NCI-H524 (cell line): ENCODE data around the gene FANCB.

Experiments used
- DNase-seq, 2 experiments: peaks; one replicate each; lab custom pipeline; 2025; lab: John Stamatoyannopoulos, UW

Gene FANCB

DNA sequence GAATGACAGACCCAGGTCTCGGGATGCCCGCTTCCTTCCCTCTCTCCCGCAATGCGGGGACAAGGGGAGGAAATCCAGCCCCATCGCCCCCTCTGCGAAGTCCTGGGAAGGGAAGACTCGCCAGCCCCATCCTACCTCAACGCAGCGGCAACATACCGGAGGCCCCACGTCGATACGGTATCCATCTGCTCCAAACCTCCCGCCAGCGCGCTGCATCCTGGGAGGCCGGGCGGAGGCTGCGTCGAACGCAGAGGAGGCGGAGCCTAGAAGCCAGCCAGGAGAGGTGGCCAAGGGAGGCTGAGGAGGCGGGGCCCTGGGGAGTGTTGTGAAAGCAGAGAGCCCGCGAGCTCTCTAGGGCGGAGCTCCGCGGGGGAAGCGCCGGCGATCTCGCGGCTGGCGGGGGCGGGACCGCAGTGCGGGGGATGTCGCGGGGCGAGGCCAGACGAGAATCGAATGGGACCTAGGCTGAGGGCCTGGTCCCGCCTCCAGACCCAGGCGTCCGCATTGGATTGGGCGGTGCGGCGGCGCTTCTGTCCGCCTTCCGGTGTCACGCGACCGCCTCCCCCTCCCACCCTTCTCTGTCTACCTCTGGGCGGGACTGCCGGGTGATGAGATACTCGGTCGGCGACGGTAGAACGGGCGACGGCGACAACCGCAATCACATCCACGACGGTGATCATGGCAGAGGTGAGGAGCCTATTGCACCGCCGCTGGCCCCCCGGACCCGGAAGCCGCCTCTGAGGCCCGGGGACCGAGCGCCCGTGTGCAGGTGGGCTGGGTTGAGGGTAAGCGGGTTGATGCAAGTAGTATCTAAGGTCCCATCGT is at the start of gene FANCB, which contains the start of gene MOSPD2:
TSS of gene FANCB (minus strand) at position 219 of the 825 bp plus-strand sequence. CDS start 7,559 bp downstream, outside the sequence.
TSS of gene MOSPD2 (plus strand) at position 571 of the 825 bp plus-strand sequence. CDS start at position 679, 108 bp downstream.
- DNase-seq: peak; percentile 95 to 98

DNA sequence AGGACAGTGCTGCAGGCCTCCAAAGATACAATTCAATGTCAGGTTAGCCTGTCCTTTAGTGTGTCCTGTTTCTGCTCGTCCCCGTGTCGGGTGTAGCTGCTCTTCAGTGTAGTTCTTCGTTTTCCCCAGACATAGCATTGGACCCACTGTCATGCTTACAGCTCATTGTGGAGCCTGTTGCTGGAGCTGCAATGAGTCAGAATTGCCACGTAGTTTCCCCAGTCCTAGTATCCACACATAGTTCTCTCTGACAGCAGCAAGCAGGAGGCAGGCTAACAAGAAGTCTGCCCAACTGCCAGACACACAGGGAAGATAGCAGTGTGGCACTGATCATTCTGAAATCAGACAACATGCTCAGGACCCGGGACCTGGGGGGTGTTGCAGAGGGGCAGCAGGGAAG is 49.6 kb upstream of the FANCB start:
- no peak for DNase-seq

DNA sequence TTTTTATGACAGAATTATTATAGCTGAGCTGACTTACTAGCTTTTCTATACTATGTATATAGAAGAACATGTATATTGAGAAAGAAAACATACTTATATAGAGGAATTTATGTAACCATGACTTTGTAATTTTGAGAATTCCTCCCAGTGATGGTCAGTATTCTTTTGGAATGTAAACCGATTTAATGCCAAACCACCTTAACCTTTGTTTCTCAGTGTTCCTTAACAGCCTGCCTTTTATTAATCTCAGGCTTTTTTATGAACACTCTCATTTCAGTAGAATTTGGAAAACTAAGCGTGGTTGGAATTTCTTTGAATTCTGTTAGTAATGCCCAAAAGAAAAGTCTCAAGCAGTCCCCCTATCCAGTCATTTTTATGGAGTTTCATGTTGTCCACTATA is 47.3 kb upstream of the FANCB start:
- no peak for DNase-seq

DNA sequence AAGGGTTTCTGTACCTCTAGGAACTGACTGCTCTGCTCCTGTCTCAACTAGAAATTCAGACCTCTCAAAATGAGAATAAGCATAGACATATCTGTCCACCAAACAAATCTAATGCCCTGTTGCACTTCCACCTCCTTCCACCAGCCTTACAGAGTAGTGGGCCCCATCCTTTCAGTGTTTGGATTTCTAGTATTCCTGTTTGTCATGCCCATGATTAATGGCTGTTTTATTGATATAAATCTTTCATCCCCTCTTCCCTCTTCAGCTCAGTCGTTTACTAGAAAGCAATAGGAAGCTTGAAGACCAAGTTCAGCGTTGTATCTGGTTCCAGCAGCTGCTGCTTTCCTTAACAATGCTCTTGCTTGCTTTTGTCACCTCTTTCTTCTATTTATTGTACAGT is 46.5 kb upstream of the FANCB start:
- no peak for DNase-seq

DNA sequence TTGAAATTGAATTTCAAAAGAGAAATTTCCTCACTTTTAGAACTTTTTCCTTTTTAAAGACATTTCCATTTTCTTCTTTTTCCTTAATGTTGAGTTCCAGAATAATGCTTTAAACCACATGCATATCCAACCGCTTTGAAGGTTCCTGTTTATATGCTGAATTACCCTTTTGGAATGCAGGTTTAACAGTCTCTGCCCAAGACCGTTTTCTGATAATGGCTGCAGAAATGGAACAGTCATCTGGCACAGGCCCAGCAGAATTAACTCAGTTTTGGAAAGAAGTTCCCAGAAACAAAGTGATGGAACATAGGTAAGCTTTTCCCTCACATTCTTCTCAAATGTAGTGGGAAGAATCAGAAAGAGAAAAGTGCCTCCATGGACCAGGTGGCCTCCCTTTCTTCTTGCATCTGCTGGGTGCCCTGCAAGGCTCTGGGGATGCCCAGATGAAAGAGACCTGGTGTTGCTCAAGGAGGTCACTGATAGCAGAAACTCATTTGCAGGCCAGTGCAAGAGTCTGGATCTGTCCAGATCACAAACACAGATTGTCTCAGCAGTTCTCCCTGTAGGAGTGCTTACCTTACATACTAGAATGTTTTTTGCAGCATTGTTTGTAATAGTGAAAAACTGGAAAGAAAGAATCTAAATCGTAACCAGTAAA is 43.3 kb upstream of the FANCB start:
- no peak for DNase-seq

DNA sequence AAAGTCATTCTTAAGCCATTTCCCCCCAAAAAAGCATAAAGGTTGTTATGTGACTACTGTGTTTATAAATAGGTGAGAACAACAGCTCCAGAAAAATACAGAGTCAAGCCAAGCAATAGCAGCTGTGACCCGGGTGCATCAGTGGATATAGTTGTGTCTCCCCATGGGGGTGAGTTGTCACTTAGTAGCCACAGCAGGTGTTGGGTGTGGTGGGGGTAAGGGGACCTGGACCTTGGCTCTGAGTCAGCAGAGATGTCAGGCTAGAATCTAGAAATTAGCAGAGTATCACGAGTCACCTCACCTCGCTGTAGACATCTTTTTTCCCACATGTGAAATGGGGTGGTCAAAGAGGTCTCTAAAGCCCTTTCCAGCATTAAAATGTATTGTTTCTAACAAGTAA is 42.7 kb upstream of the FANCB start:
- DNase-seq: no peak

DNA sequence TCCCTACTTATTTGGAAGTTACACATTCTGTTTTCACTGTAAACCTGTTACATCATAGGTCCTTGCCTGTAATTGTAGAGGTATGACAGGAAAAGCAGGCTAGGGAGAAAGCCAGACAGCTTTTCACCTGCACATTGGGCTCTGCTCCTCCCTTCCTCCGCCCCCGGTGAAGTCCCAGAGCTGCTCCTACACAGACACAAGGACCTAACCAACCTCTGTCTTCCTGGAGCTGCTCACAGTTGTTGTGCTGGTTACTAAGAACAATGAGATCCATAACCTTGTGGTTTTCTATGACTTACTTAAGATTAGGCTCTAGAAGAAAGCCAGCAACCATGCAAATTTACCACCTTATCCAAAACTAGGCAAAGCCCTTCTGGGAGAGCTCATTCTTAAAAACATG is 40.4 kb upstream of the FANCB start:
- no peak for DNase-seq

DNA sequence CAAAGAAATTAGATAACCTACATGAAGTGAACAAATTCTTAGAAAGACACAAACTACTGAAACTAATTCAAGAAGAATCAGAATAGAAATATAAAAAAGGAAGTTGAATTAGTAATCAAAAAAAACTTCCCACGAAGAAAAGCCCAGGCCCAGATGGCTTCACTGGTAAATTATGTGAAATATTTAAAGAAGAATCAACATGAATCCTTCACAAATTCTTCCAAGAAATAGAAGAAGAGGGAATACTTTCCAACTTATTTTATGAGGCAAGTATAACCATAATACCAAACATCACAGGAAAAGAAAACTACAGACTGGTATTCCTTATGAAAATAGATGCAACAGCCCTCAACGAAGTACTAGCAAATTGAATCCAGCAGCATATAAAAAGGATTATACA is 31.0 kb upstream of the FANCB start:
- no peak for DNase-seq

DNA sequence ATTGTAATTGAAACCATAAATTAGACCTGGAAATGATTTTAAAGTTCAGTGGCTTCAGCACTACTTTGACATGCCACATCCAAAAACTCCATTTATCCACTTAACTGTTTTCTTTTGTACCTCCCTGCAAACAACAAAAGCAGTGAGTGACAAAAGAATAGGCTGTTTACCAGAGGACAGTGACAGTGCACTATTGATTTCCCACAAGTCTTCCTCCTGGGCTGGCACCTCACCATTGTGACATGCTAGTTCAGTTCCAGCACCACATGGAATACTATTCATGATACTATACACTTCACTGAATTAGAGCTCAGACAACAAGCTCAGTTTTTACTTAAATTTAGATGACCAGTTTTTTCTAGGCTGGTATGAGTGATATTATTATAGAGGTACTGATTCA is 29.7 kb upstream of the FANCB start:
- no peak for DNase-seq

DNA sequence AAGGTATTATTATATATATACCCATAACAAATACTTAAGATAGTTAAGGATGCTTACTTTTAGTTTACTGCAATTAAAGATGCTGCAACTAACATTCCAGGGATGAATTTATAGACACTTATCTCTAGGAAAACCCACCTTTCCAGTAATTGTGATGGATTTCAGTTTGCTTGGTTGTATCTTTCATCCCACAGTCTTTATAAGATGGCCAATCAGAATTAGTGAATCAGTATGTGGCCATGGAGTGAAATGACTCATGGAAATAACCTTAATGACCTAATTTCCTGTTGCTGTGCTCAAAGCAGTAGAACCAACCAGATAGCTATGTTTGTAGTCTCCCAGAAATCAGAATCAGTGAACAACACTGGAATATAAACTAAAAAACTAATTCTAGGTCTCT is 26.7 kb upstream of the FANCB start:
- no peak for DNase-seq

DNA sequence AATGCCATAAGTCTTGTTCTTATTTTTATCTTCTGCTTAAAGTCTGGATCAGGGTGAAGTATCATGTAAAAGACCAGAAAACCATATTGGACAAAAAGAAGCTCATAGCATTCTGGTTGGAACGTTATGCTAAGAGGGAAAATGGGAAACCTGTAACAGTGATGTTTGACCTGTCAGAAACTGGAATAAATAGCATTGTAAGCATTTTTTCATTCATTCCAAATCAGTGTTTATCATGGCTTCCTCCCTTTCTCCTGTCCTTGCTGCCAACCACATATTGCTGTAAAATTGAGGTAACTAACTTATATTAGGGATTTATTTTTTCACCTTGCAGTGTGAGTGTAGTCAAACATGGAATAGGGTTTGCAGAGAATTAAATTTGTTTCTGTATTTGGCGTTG is 24.2 kb upstream of the FANCB start:
- DNase-seq: no peak

DNA sequence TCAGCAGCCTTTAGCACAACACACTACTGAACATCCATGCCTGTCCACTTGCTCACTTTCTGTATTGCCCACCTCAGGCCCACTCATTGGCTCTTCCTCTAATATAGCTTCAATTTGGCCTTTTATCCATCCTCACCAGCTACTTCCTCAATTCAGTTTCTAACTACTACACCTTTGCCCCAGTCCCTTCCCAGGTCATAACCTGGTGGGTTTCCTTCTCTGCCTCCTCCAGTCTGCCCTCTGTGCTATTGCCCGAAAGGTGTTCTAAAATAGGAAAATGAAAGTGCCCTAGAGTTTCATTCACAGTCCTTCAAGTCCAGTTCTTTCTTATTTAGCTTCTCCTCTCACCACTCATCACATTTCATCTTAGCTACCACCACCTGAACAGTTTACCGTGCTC is 23.4 kb upstream of the FANCB start:
- no peak for DNase-seq

DNA sequence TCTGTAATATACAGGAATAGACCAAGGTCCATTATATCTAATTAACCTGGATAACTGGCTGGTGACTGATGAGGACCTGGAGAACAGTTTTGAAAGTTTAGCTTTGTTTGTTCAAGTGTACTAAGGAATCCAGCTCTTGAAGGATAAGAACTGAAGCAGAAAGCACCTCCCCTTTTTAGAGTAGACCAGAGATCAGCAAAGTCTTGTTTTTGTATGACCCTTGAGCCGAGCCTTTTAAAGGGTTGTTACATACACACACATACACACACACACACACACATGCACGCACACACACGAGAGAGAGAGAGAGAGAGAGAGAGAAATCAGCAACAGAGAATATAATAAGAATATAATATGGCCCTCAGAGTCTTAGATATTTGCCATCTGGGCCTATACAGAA is 13.4 kb upstream of the FANCB start:
- no peak for DNase-seq

DNA sequence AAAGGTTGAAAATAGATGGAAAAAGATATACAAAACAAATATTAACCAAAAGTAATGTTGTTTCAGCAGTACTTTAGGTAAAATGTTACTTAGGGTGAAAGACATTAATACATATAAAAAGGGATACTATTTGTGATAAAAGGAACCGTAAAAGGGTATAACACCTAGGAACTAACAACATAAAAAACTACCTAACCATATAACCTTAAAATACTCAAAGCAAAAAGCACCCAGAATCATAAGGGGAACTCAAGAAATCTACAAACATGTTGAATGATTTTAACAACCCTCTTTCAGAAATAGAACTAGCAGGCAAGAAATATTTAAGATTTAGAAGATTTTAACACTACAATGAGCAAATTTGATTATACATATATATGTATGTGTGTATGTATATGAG is 11.8 kb upstream of the FANCB start:
- no peak for DNase-seq

DNA sequence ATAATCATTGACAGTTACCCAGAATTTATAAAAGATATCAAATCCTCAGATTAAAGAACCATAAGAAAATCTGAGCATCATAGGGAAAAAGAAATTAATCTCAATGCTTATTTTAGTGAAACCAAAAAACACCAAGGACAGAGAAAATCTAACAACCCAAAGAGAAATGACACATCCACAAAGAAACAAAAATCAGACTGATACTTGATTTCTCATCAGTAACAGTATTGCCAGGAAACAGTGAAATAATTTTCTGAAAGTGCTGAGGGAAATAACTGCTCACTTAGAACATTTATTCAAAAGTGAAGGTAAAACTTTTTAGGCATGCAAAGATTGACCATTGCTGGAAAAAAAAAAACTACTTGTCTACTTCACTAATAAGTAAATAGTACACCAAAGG is 11.0 kb upstream of the FANCB start:
- DNase-seq: no peak

DNA sequence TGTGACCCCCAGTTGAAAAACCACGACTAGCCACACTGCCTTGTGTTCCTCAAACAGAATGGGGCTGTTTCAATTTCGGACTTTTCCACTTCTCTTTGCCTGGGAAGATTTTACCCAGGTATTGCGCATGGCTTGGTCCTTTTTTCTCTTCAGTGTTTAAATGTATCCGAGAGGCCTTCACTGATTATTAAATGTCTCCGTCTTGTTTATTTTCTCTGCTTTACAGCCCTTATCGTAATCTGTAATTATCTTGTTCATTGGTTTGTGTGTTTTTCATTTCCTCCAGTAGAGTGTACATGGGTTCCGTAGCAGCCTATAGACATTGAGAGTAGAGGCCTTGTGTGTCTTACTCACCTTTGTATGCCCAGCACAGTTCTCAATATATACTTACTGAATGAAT is 2.8 kb upstream of the FANCB start:
- DNase-seq: no peak

DNA sequence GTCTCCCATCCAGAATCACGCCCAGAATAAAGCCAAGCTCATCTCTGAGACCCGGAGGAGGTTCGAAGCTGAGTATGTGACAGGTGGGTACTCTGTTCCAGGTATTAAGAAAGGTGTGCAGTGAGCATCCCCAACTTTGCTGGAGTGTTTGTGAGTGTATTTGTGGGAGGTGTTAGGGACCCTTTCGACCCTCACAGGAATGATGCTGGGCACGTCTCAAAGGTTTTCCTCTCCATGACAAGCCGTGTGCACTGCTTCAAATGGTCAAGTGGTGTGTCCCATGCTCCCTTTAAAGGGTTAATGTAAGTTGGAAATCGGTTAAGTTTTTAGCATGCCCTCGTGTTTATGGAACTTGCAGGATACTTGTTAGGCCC is 794 bp upstream of the FANCB start:
- DNase-seq: no peak

DNA sequence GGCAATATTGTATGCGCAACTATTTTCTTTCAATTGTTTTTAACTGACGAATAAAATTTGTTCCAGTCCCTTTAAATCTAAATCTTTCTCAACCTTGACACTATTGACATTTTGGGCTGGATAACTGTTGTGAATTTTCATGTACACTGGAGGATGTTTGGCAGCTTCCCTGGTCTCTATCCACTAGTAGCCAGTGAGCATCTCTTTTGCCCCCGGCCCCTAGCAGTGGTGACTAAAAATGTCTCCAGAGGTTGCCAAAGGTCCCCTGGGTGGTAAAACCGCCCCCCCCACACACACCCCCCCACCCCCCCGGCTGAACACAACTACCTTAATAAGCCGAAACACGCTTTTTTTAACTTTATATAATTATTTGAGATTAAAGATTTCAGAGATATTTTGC is 514 bp downstream of the FANCB start:
- no peak for DNase-seq

DNA sequence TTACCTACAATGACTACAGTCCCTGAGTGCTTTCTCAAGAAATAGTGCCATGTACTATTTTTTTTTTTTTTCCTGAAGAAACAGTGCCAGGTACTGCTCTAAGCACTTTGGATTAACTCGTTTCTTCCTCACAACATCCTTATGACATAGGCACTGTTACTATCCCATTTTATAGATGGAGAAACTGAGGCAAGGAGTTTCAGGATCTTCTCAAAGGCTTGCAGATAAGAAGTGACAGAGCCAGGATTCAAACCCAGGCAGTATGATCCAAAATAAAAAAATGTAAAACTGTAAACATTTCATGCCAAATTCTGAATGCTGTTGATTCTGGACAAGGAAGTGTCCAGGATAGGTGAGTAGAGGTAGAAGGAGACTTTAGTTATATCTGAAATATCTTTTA is 1.1 kb downstream of the FANCB start:
- no peak for DNase-seq

DNA sequence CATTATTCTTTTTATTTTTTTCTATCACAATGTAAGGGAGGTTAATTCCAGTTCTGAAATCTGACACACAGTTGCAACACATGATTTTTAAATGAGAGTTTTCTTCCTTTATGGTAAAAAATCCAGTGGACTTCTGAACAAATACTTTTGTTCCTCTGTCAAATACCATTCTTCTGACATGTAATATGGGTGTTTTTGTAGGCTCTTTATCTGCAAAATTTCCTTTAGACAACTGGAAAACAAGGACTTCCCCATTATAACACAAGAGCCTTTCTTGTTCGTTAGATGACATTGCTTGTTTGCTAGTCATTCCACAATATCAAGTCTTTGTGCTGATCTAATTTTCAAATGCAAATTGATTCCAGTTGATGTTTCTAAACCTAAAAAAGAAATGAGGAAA is 7.7 kb downstream of the FANCB start:
- no peak for DNase-seq

DNA sequence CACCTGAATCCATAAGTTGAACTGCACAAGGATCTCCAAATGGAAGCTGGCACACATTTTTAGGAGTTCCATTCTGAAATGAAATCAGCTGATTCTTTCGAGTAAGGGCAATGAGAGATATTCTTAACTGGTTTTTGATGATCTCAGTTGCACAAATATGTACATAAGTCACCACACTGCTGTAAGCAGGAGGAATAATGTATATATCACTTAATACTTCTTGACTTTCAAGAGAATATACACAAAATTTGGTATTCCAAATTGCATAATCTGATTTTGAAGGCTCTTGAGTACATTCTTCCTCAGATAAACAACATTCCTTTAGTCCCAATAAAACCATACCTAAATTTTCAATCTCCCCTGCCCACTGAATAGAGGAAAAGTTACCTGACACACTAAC is 8.2 kb downstream of the FANCB start:
- DNase-seq: no peak

DNA sequence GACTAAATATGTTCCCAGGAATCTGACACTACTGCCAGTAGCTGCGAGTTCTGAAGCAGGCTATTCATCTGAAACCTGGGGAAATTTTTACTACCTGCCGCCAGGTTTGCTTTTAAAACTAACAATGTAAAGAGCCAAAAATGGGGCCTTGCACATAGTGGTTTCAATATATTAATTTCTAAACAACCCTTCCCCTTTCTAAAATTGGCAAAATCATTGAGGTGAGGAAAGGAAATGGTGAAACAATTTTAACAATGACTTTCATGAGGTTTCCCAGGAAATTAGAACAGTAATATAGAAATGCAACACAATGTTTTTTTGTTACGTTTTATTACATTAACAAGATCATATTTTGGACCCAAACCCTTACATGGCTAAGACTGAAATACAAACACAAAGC is 21.3 kb downstream of the FANCB start:
- no peak for DNase-seq

DNA sequence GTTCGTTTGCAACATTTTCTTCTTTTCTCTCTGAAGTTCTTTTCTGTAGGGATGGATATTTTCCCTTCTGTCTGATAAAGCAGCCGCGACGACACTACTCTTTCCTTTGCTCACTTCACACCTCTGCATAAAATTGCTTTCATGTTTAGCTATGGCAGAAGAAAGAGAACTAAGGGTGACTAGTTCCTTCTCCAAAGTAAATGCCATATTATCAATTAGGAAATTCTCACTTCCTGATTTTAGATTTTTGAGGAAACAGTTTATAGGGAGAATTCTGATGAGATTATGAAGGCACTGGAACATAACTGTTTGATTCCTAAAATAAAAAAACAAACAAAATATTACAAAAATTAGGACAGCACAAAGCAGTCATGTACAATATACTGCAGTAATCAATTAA is 29.2 kb downstream of the FANCB start:
- DNase-seq: no peak

DNA sequence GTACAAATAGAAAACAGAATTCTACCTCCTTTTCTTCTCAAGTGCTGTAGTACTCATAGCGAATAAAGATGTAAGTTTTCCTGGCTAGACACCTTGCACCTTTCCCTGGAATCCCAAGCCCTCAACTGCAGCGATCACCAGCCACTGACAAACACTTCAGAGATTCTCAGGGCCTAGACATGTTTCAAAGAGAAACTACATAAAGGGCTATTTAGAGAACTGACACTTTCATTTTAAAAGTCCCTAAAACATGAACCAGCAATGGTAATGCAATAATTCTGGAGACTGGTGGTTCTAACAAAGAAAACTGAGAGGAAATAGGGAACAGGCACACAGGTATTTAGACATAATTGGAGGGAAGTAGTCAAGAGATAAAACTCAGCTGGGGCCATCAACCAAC is 35.7 kb downstream of the FANCB start:
- no peak for DNase-seq
